ENCODE data around the gene PATZ1. TPM values are rescaled to one million over a fixed set of nuclear protein-coding genes. Genes with fewer than 3 reads are reported as not detected.

PATZ1 gene
- total and polyA plus RNA-seq, 2 experiments from 2014 or later, result 23.2 to 56.8 TPM

- TF ChIP-seq REST (IDR thresholded peaks at IDR 0.05; ENCODE audit: unreplicated experiment) (no peak), EZH2phosphoT487 (IDR thresholded peaks at IDR 0.05; ENCODE audit: unreplicated experiment) (no peak), CTCF (conservative IDR thresholded peaks at IDR 0.05; ENCODE audit: low read depth in 2 of 2) (no peak)
Measured at GRCh38 chr22:31363885-31364465, 17.8 kb upstream of the PATZ1 start (continued).

GRCh38 chr22:31361743-31362142, 15.6 kb upstream of the PATZ1 start:
- no peaks in the 10 kb centered on the region for H3K27me3 ChIP-seq (ENCODE audit: insufficient read depth)
- no peaks in the 10 kb centered on the region for H3K79me2 ChIP-seq (replicated peaks; ENCODE audit: insufficient read depth)
- TF ChIP-seq CTCF (conservative IDR thresholded peaks at IDR 0.05; ENCODE audit: low read depth in 2 of 2), result no peak
- no peak overlapping the region for H3K27ac ChIP-seq (ENCODE audit: low read depth)
- Mint-ChIP-seq H3K4me1 (peaks cover 6% of the 10 kb centered on the region), H3K27me3 (ENCODE audit: insufficient read depth, low read depth, poor library complexity) (no peaks in the 10 kb centered on the region), H3K4me3 (no peak overlapping the region), H3K9me3 (no peaks in the 10 kb centered on the region), H3K36me3 (ENCODE audit: low read depth) (no peaks in the 10 kb centered on the region), H3K27ac (no peak overlapping the region; the same call in 1 of the 2 replicates)
- H3K4me3 ChIP-seq, result no peak overlapping the region
- H3K36me3 ChIP-seq (ENCODE audit: insufficient read depth), result no peaks in the 10 kb centered on the region
- no peaks in the 10 kb centered on the region for H3K9me2 ChIP-seq (ENCODE audit: insufficient read depth)
- no peaks in the 10 kb centered on the region for H4K20me1 ChIP-seq (replicated peaks; ENCODE audit: insufficient read depth)
- ATAC-seq (no peak; the same call in 2 of the 3 replicates), DNase-seq (ENCODE audit: low spot score) (peak; percentile 11)
- peak overlapping the region; percentile 18; the same call in 1 of the 2 replicates for H2AFZ ChIP-seq
- H3K4me2 ChIP-seq, result no peak overlapping the region
- no peaks in the 10 kb centered on the region; the same call in 1 of the 2 replicates for H3F3A ChIP-seq (replicated peaks; ENCODE audit: low read depth)
- H3K4me1 ChIP-seq (ENCODE audit: insufficient read depth), result 0 out of 2 replicates have a peak, but pooled peaks cover 4% of the 10 kb centered on the region

GRCh38 chr22:31360029-31360428, 13.9 kb upstream of the PATZ1 start:
- no peaks in the 10 kb centered on the region for H4K20me1 ChIP-seq (replicated peaks; ENCODE audit: insufficient read depth)
- TF ChIP-seq NANOG (IDR thresholded peaks at IDR 0.05; ENCODE audit: borderline replicate concordance) (no peak), CTCF (conservative IDR thresholded peaks at IDR 0.05; ENCODE audit: low read depth in 2 of 2) (no peak), EZH2 (IDR thresholded peaks at IDR 0.05; ENCODE audit: low read depth, unreplicated experiment) (no peak), ZNF331 (CRISPR knock-in tag; IDR thresholded peaks at IDR 0.05; ENCODE audit: low read depth) (no peak), ZNF114 (CRISPR knock-in tag; IDR thresholded peaks at IDR 0.05) (no peak), CREB1 (CRISPR knock-in tag; IDR thresholded peaks at IDR 0.05; ENCODE audit: low read depth) (no peak)
- Mint-ChIP-seq H3K36me3 (ENCODE audit: low read depth) (no peaks in the 10 kb centered on the region), H3K27me3 (ENCODE audit: insufficient read depth, low read depth, poor library complexity) (no peaks in the 10 kb centered on the region), H3K9me3 (no peaks in the 10 kb centered on the region), H3K27ac (no peak overlapping the region), H3K4me3 (no peak overlapping the region), H3K4me1 (peaks cover 6% of the 10 kb centered on the region)
- H3K4me1 ChIP-seq (ENCODE audit: insufficient read depth), result 0 out of 2 replicates have a peak, but pooled peaks cover 4% of the 10 kb centered on the region
- ATAC-seq (no peak), DNase-seq (ENCODE audit: low spot score) (no peak)
- no peaks in the 10 kb centered on the region for H3K79me2 ChIP-seq (replicated peaks; ENCODE audit: insufficient read depth)
- no peaks in the 10 kb centered on the region for H3K36me3 ChIP-seq (ENCODE audit: insufficient read depth)
- no peaks in the 10 kb centered on the region for H3K9me2 ChIP-seq (ENCODE audit: insufficient read depth)
- no peak overlapping the region for H2AFZ ChIP-seq
- no peaks in the 10 kb centered on the region for H3K27me3 ChIP-seq (ENCODE audit: insufficient read depth)
- no peak overlapping the region for H3K27ac ChIP-seq (ENCODE audit: low read depth)
- no peak overlapping the region for H3K4me2 ChIP-seq
- no peaks in the 10 kb centered on the region; the same call in 1 of the 2 replicates for H3F3A ChIP-seq (replicated peaks; ENCODE audit: low read depth)
- H3K4me3 ChIP-seq, result no peak overlapping the region

Data from GM23338 (cell line).